ENCODE measurements around the gene C19orf81. TPM values are rescaled to one million over a fixed set of nuclear protein-coding genes. Genes with fewer than 3 reads are reported as not detected.
A peak's percentile ranks its signal among the peaks of the same experiment; 100 is the strongest.

C19orf81 gene
- total and polyA plus RNA-seq, 9 of the 15 experiments (the other 6 are each of a cell fraction or from before 2014, with no cell fraction given), result 2.5 to 42.9 (median 33.0) TPM; not detected in 4

- peak; percentile 37; the same call in 1 of the 2 replicates for TF ChIP-seq SNIP1 (IDR thresholded peaks at IDR 0.05; ENCODE audit: low read depth)
- TF ChIP-seq TEAD4 (IDR thresholded peaks at IDR 0.05; ENCODE audit: low read length), result no peak
- no peak for TF ChIP-seq TEAD4 (CRISPR knock-in tag; IDR thresholded peaks at IDR 0.05; ENCODE audit: borderline replicate concordance)
- peak; percentile 76; the same call in 1 of the 2 replicates for TF ChIP-seq FOXK1 (CRISPR knock-in tag; IDR thresholded peaks at IDR 0.05; ENCODE audit: borderline replicate concordance)
- TF ChIP-seq DLX4 (CRISPR knock-in tag; IDR thresholded peaks at IDR 0.05), result no peak
- no peak for TF ChIP-seq HOXB6 (CRISPR knock-in tag; IDR thresholded peaks at IDR 0.05; ENCODE audit: borderline replicate concordance)
- TF ChIP-seq HMG20A (CRISPR knock-in tag; conservative IDR thresholded peaks at IDR 0.05), result no peak
- no peak for TF ChIP-seq TFE3 (CRISPR knock-in tag; IDR thresholded peaks at IDR 0.05)
- TF ChIP-seq RBBP5 (IDR thresholded peaks at IDR 0.05; ENCODE audit: borderline replicate concordance, insufficient read depth, low read length, poor library complexity, severe bottlenecking), result no peak
- TF ChIP-seq CREB3 (tag; conservative IDR thresholded peaks at IDR 0.05; ENCODE audit: low read depth), result no peak
- TF ChIP-seq MAX (CRISPR knock-in tag; IDR thresholded peaks at IDR 0.05), result peak; percentile 93
- no peak for TF ChIP-seq ZNF830 (CRISPR knock-in tag; IDR thresholded peaks at IDR 0.05)
- TF ChIP-seq GTF2F1 (IDR thresholded peaks at IDR 0.05; ENCODE audit: low read depth, low read length), result peak; percentile 97; the same call in 1 of the 2 replicates
- no peak for TF ChIP-seq SIX5 (IDR thresholded peaks at IDR 0.05; ENCODE audit: borderline replicate concordance in 1 of 2, insufficient read depth in 1 of 2, low read depth in 1 of 2, low read length in 2 of 2)
- TF ChIP-seq ZNF224 (CRISPR knock-in tag; IDR thresholded peaks at IDR 0.05), result no peak
These were observed 30.2 kb downstream of the C19orf81 start (continued) for GRCh38 chr19:50679177-50680125.

All from K562 (cell line).